ENCODE data around the gene HSPA4L. TPM values are rescaled to one million over a fixed set of nuclear protein-coding genes. Genes with fewer than 3 reads are reported as not detected.

HSPA4L gene
- total RNA-seq, 1 experiment from 2014 or later: 6.9 TPM

DNA sequence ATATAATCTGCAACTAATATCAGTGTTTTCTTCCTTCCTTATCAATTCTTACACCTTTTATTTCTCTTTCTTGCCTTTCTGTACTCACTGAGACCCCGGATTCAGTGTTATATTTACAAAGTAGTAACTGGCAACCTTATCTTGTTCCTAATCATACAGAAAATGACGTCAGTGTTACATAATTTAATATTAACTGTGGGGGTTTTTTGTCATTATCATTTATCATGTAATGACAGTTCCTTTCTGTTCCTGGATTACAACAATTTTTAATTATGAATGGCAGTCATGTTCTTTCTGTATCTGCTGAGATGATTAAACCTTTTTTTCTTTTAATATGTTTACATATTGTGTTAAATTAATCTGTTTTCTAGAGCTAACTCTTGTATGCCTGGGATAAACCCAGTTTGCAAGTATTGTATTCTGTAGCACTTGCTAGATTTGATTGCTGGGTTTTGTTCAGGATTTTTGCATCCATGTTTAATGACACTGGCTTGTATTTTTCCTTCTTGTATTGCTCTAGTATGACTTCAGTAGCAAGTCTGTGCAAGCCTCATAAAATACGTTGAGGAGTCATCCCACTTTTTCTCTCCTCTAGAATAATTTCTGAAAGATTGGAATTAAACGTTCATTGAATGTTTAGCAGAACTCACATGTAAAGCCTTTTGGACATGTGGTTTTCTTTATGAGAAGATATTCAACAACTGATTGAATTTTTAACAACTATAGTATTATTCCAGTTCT lies 10.4 kb upstream of the HSPA4L start:
- CTCF ChIA-PET: no interaction called here
- no peak for DNase-seq (ENCODE audit: low spot score)
- no peak for TF ChIP-seq MXD4 (CRISPR knock-in tag; IDR thresholded peaks at IDR 0.05; ENCODE audit: borderline replicate concordance)
- H3K36me3 Mint-ChIP-seq: no peaks in the 10 kb centered on the region
- no peaks in the 10 kb centered on the region for H3K9me3 Mint-ChIP-seq
- no peak for ATAC-seq
- H3K4me1 Mint-ChIP-seq: peaks cover 2% of the 10 kb centered on the region; the same call in 1 of the 2 replicates
- no peak overlapping the region for H3K4me3 Mint-ChIP-seq
- POLR2A ChIA-PET: no interaction called here
- no peaks in the 10 kb centered on the region for H3K27me3 Mint-ChIP-seq (ENCODE audit: low read depth)
- no peak overlapping the region for H3K27ac Mint-ChIP-seq

DNA sequence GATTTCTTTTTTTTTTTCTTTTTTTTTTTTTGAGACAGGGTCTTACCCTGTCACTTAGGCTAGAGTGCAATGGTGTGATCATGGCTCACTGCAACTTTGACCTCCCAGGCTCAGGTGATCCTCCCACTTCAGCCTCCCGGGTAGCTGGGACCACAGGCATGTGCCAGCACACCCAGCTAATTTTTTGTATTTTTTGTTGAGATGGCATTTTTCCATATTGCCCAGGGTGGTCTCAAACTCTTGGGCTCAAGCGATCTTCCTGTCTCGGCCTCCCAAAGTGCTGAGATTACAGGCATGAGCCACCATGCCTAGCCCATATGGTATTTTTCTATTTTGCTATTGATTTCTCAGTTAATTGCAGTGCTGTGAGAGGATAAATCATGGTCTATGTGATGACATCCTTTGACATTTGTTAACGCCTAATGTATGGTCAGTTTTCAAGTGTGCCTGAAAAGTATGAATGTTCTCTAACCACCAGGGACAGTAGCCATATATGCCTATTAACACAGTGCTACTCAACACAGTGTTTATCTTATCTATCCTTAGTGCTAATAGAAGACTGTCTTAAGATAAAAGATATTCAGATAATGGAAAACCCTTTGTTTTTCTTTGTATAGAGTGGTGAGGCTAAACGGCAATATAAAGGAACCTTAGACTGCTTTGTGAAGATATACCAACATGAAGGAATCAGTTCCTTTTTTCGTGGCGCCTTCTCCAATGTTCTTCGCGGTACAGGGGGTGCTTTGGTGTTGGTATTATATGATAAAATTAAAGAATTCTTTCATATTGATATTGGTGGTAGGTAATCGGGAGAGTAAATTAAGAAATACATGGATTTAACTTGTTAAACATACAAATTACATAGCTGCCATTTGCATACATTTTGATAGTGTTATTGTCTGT lies 9.1 kb upstream of the HSPA4L start:
- no peaks in the 10 kb centered on the region for H3K36me3 Mint-ChIP-seq
- TF ChIP-seq, protein P1, sequence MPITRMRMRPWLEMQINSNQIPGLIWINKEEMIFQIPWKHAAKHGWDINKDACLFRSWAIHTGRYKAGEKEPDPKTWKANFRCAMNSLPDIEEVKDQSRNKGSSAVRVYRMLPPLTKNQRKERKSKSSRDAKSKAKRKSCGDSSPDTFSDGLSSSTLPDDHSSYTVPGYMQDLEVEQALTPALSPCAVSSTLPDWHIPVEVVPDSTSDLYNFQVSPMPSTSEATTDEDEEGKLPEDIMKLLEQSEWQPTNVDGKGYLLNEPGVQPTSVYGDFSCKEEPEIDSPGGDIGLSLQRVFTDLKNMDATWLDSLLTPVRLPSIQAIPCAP (CRISPR knock-in tag; IDR thresholded peaks at IDR 0.05): no peak
- no peak overlapping the region for H3K27ac Mint-ChIP-seq
- ATAC-seq: no peak
- no peak overlapping the region for H3K4me3 Mint-ChIP-seq
- peaks cover 10% of the 10 kb centered on the region; the same call in 1 of the 2 replicates for H3K4me1 Mint-ChIP-seq
- H3K9me3 Mint-ChIP-seq: no peaks in the 10 kb centered on the region
- H3K27me3 Mint-ChIP-seq (ENCODE audit: low read depth): no peaks in the 10 kb centered on the region
- CTCF ChIA-PET: no interaction called here
- DNase-seq (ENCODE audit: low spot score): no peak
- POLR2A ChIA-PET: no interaction called here

DNA sequence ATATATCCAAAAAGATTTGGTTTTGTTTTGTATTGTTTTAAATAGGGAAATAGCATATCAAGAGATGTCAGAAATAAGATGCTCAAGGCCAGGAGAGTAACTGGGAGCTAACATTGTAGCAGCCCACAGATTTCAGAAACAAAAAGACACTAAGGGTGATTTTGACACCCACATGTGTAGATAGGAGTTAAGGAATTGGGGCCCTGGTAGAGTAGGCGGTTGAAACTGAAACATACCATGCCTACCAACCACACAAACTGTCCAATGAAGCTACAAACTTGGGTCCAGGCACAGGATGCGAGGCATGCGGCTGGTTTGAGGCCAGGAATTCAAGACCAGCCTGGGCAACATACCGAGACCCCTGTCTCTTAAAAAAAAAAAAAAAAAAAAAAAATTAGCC lies 6.3 kb upstream of the HSPA4L start:
- ChIA-PET POLR2A (no interaction called here), CTCF (interaction anchor here (1.2 kb wide), 1 partner anchor 153 kb away, joined by 3 read pairs; no protein-coding TSS in a partner anchor)
- peaks cover 10% of the 10 kb centered on the region for H3K4me1 Mint-ChIP-seq
- no peak overlapping the region for H3K4me3 Mint-ChIP-seq
- DNase-seq (ENCODE audit: low spot score) (no peak), ATAC-seq (no peak)
- no peak overlapping the region for H3K27ac Mint-ChIP-seq
- H3K27me3 Mint-ChIP-seq (ENCODE audit: low read depth): peaks cover 21% of the 10 kb centered on the region
- H3K9me3 Mint-ChIP-seq: no peaks in the 10 kb centered on the region
- no peaks in the 10 kb centered on the region for H3K36me3 Mint-ChIP-seq
- TF ChIP-seq IRF2 (CRISPR knock-in tag; IDR thresholded peaks at IDR 0.05; ENCODE audit: borderline replicate concordance, low read depth) (no peak), ZNF219 (CRISPR knock-in tag; IDR thresholded peaks at IDR 0.05; ENCODE audit: borderline replicate concordance) (no peak), SP1 (CRISPR knock-in tag; conservative IDR thresholded peaks at IDR 0.05) (no peak), NFYB (CRISPR knock-in tag; conservative IDR thresholded peaks at IDR 0.05; ENCODE audit: low read depth) (no peak)
- TF ChIP-seq, protein P2, sequence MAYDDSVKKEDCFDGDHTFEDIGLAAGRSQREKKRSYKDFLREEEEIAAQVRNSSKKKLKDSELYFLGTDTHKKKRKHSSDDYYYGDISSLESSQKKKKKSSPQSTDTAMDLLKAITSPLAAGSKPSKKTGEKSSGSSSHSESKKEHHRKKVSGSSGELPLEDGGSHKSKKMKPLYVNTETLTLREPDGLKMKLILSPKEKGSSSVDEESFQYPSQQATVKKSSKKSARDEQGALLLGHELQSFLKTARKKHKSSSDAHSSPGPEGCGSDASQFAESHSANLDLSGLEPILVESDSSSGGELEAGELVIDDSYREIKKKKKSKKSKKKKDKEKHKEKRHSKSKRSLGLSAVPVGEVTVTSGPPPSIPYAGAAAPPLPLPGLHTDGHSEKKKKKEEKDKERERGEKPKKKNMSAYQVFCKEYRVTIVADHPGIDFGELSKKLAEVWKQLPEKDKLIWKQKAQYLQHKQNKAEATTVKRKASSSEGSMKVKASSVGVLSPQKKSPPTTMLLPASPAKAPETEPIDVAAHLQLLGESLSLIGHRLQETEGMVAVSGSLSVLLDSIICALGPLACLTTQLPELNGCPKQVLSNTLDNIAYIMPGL (CRISPR knock-in tag; IDR thresholded peaks at IDR 0.05): no peak
- TF ChIP-seq, protein P3, sequence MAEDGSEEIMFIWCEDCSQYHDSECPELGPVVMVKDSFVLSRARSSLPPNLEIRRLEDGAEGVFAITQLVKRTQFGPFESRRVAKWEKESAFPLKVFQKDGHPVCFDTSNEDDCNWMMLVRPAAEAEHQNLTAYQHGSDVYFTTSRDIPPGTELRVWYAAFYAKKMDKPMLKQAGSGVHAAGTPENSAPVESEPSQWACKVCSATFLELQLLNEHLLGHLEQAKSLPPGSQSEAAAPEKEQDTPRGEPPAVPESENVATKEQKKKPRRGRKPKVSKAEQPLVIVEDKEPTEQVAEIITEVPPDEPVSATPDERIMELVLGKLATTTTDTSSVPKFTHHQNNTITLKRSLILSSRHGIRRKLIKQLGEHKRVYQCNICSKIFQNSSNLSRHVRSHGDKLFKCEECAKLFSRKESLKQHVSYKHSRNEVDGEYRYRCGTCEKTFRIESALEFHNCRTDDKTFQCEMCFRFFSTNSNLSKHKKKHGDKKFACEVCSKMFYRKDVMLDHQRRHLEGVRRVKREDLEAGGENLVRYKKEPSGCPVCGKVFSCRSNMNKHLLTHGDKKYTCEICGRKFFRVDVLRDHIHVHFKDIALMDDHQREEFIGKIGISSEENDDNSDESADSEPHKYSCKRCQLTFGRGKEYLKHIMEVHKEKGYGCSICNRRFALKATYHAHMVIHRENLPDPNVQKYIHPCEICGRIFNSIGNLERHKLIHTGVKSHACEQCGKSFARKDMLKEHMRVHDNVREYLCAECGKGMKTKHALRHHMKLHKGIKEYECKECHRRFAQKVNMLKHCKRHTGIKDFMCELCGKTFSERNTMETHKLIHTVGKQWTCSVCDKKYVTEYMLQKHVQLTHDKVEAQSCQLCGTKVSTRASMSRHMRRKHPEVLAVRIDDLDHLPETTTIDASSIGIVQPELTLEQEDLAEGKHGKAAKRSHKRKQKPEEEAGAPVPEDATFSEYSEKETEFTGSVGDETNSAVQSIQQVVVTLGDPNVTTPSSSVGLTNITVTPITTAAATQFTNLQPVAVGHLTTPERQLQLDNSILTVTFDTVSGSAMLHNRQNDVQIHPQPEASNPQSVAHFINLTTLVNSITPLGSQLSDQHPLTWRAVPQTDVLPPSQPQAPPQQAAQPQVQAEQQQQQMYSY (CRISPR knock-in tag; IDR thresholded peaks at IDR 0.05): no peak
- TF ChIP-seq, protein P4, sequence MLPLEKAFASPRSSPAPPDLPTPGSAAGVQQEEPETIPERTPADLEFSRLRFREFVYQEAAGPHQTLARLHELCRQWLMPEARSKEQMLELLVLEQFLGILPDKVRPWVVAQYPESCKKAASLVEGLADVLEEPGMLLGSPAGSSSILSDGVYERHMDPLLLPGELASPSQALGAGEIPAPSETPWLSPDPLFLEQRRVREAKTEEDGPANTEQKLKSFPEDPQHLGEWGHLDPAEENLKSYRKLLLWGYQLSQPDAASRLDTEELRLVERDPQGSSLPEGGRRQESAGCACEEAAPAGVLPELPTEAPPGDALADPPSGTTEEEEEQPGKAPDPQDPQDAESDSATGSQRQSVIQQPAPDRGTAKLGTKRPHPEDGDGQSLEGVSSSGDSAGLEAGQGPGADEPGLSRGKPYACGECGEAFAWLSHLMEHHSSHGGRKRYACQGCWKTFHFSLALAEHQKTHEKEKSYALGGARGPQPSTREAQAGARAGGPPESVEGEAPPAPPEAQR (CRISPR knock-in tag; IDR thresholded peaks at IDR 0.05): no peak
